K562 (cell line): ENCODE measurements around the gene SYNGR3.

Experiments
- BRCA1 ChIP-seq, 2 experiments: fragments of 450-650 bp in 1 of 2; sonication (generic) in 1 of 2; formaldehyde crosslinking in 1 of 2; IDR thresholded peaks; 2 replicates each; pipeline versions ENCODE4 v1.5.0 to v1.6.1; 2017 to 2020; ENCODE audit warnings: mild to moderate bottlenecking in 1 of 2, missing genetic modification reagents in 1 of 2
- CEBPB ChIP-seq: fragments of 450-650 bp; IDR thresholded peaks from 2 replicates; pipeline ENCODE4 v1.6.1; 2016; ENCODE audit warnings: missing genetic modification characterization, missing compliant biosample characterization
- GABPB1 ChIP-seq: sonication (generic); formaldehyde crosslinking; IDR thresholded peaks from 2 replicates; pipeline ENCODE4 v1.8.0; 2022; ENCODE audit warnings: mild to moderate bottlenecking, missing genetic modification reagents
- GATA2 ChIP-seq: sonication (generic); formaldehyde crosslinking; IDR thresholded peaks from 2 replicates; pipeline ENCODE4 v1.4.0; 2020; ENCODE audit warnings: mild to moderate bottlenecking, missing genetic modification reagents
- JUN ChIP-seq, 2 experiments: sonication (generic) in 1 of 2; formaldehyde crosslinking in 1 of 2; IDR thresholded peaks; 2 replicates each; pipeline versions ENCODE4 v1.6.1 to v1.8.0; 2012 to 2022; ENCODE audit warnings: borderline replicate concordance in 2 of 2, mild to moderate bottlenecking in 2 of 2, improper control_type of control experiment in 1 of 2, low read depth in 1 of 2, low read length in 1 of 2, missing genetic modification reagents in 1 of 2
- POLR2A ChIP-seq: fragments of 450-650 bp; conservative IDR thresholded peaks from 2 replicates; pipeline ENCODE4 v1.6.1; 2016
- PTBP1 ChIP-seq: fragments of 200-400 bp; formaldehyde crosslinking; IDR thresholded peaks from 2 replicates; pipeline ENCODE4 v1.6.1; 2017; ENCODE audit warnings: low read depth, low read length
- SRSF1 ChIP-seq: fragments of 200-400 bp; formaldehyde crosslinking; IDR thresholded peaks from 2 replicates; pipeline ENCODE4 v1.6.1; 2017; ENCODE audit warnings: mild to moderate bottlenecking, low read depth, low read length, moderate library complexity
- TF ChIP-seq, protein P1 (sequence below): fragments of 250-450 bp; sonication (Bioruptor Pico); IDR thresholded peaks from 2 replicates; pipeline ENCODE4 v1.5.1; 2021; ENCODE audit warnings: mild to moderate bottlenecking
- TF ChIP-seq, protein P2 (sequence below), 3 experiments: IDR thresholded peaks in 2 of 3; conservative IDR thresholded peaks in 1 of 3; 2 replicates each; pipeline ENCODE4 v1.5.1; 2011 to 2012; ENCODE audit warnings: low read length in 3 of 3, mild to moderate bottlenecking in 3 of 3, control low read depth in 2 of 3, improper control_type of control experiment in 1 of 3, inconsistent platforms in 1 of 3, low read depth in 1 of 3, mixed read lengths in 1 of 3, moderate library complexity in 1 of 3; ENCODE audit not compliant: insufficient read depth in 2 of 3

DNA sequence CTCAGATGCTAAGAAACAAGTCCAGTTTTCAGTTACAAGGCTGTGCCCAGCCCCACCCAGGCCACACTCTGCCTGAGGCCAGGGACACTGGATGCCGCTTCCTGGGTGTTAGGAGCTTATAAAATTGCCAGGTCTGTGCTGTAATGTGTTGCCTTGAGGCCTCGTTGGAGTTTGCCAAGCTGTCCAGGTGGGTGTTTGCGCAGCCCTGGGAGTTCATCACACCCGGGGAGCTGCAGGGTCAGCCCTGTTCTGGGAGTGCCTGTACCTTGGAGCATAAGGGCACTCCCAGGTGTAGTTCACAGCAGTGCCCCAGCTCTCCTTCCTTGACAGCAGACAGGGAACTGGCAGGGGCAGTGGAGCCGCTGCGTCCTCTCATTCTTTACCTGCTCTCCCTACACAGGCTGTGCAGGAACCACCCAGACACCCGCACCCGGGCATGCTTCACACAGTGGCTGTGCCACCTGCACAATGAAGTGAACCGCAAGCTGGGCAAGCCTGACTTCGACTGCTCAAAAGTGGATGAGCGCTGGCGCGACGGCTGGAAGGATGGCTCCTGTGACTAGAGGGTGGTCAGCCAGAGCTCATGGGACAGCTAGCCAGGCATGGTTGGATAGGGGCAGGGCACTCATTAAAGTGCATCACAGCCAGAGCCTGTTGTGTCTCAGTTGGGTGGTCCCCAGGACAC lies 4.2 kb upstream of the SYNGR3 start:
- TF ChIP-seq SRSF1 (no peak), BRCA1 (IDR thresholded peaks at IDR 0.05) (no peak), BRCA1 (CRISPR knock-in tag; IDR thresholded peaks at IDR 0.05) (no peak), GATA2 (CRISPR knock-in tag) (no peak), JUN (IDR thresholded peaks at IDR 0.05; ENCODE audit: borderline replicate concordance, low read depth, low read length) (no peak), JUN (CRISPR knock-in tag; IDR thresholded peaks at IDR 0.05; ENCODE audit: borderline replicate concordance) (no peak), GABPB1 (no peak), POLR2A (no peak), CEBPB (no peak), PTBP1 (no peak)
- TF ChIP-seq, protein P1, sequence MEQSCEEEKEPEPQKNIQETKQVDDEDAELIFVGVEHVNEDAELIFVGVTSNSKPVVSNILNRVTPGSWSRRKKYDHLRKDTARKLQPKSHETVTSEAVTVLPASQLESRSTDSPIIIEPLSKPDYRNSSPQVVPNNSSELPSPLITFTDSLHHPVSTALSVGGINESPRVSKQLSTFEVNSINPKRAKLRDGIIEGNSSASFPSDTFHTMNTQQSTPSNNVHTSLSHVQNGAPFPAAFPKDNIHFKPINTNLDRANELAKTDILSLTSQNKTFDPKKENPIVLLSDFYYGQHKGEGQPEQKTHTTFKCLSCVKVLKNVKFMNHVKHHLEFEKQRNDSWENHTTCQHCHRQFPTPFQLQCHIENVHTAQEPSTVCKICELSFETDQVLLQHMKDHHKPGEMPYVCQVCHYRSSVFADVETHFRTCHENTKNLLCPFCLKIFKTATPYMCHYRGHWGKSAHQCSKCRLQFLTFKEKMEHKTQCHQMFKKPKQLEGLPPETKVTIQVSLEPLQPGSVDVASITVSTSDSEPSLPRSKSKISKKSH (CRISPR knock-in tag) = no peak
- TF ChIP-seq, protein P2, sequence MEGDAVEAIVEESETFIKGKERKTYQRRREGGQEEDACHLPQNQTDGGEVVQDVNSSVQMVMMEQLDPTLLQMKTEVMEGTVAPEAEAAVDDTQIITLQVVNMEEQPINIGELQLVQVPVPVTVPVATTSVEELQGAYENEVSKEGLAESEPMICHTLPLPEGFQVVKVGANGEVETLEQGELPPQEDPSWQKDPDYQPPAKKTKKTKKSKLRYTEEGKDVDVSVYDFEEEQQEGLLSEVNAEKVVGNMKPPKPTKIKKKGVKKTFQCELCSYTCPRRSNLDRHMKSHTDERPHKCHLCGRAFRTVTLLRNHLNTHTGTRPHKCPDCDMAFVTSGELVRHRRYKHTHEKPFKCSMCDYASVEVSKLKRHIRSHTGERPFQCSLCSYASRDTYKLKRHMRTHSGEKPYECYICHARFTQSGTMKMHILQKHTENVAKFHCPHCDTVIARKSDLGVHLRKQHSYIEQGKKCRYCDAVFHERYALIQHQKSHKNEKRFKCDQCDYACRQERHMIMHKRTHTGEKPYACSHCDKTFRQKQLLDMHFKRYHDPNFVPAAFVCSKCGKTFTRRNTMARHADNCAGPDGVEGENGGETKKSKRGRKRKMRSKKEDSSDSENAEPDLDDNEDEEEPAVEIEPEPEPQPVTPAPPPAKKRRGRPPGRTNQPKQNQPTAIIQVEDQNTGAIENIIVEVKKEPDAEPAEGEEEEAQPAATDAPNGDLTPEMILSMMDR (IDR thresholded peaks at IDR 0.05 in 2 of 3, conservative IDR thresholded peaks at IDR 0.05 in 1 of 3; ENCODE audit: insufficient read depth in 2 of 3, low read depth in 1 of 3, low read length in 3 of 3) = no peak
